HUES64 (cell line): ENCODE measurements around the gene C5AR1.
"Not testable (repeated sequence)": the region's sequence is repeated elsewhere in the genome, so short reads cannot be mapped to it uniquely, and the experiment has no call there.

ENCODE experiments used
- H3K27ac ChIP-seq: 2 replicates; pipeline ENCODE4 v1.7.0; 2013; ENCODE audit warnings: low read depth, low read length, inconsistent platforms
- H3K27me3 ChIP-seq: 2 replicates; pipeline ENCODE4 v1.6.1; 2013; ENCODE audit warnings: mild to moderate bottlenecking, low read length; ENCODE audit not compliant: insufficient read depth
- H3K36me3 ChIP-seq: 2 replicates; pipeline ENCODE4 v1.6.1; 2013; ENCODE audit warnings: mild to moderate bottlenecking, low read length; ENCODE audit not compliant: insufficient read depth
- H3K4me1 ChIP-seq: 2 replicates; pipeline ENCODE4 v1.6.1; 2013; ENCODE audit warnings: mild to moderate bottlenecking, low read length, moderate library complexity; ENCODE audit not compliant: insufficient read depth
- H3K4me3 ChIP-seq: 2 replicates; pipeline ENCODE4 v1.5.1; 2013; ENCODE audit warnings: mild to moderate bottlenecking, low read length, moderate library complexity
- H3K9ac ChIP-seq: 2 replicates; pipeline ENCODE4 v1.6.1; 2013; ENCODE audit warnings: mild to moderate bottlenecking, low read depth, low read length
- H3K9me3 ChIP-seq: 2 replicates; pipeline ENCODE4 v1.6.1; 2013; ENCODE audit warnings: low read depth, low read length; ENCODE audit not compliant: insufficient read depth
- WGBS: fragments of 150-250, 120-280 bp; methylation state at CpG from one replicate; pipeline ENCODE4 v1.1.7; 2013; ENCODE audit warnings: missing lambda C conversion rate; 5-methylcytosine and 5-hydroxymethylcytosine counted together

The C5AR1 gene

DNA sequence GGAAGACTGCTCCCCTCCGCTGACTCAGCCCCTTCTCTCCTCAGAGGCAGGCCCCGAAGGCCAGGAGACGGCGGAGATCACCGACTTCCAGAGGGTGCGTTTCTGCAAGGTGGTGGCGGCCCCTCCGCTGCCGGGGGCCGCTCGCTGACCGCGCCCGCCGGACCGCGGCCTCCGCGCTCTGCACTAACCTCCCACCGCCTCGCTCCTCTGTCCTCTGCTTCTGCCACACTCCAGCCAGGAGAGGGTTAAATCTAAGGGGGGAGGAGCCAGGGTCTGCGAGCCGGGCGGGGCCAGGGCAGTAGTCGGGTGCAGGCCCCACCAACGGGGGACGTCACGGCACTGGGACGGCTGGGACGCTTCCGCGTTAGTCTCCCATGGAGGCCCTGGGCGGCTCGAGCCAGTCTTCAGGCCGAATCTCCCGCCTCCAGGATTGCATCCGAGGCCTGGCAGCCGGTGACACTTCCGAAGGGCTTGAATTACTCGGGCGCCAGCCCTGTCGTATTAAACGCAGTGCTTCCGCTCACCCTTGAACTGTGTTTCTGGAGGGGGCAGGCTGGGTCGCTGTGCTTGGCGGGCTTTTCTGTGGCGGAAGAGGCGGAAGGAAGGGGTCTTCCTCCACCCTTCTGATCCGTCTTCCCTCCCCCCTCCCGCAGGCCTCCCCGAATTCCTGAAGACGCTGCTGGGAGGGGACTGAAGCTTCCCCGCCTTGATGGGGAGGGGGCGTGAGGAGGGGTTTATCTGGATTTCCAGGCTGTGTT is 36.2 kb upstream of the C5AR1 start:
- Histone ChIP-seq H3K36me3 (peaks cover 17% of the 10 kb centered on the region), H3K27ac (peak overlapping the region; percentile 99), H3K9ac (peak overlapping the region; percentile 78), H3K4me3 (peak overlapping the region; percentile 72), H3K4me1 (peaks cover 6% of the 10 kb centered on the region; the same call in 1 of the 2 replicates), H3K9me3 (no peaks in the 10 kb centered on the region), H3K27me3 (peaks cover 12% of the 10 kb centered on the region)
- WGBS: under 1% methylated on average over 49 of the region's 54 CpGs

DNA sequence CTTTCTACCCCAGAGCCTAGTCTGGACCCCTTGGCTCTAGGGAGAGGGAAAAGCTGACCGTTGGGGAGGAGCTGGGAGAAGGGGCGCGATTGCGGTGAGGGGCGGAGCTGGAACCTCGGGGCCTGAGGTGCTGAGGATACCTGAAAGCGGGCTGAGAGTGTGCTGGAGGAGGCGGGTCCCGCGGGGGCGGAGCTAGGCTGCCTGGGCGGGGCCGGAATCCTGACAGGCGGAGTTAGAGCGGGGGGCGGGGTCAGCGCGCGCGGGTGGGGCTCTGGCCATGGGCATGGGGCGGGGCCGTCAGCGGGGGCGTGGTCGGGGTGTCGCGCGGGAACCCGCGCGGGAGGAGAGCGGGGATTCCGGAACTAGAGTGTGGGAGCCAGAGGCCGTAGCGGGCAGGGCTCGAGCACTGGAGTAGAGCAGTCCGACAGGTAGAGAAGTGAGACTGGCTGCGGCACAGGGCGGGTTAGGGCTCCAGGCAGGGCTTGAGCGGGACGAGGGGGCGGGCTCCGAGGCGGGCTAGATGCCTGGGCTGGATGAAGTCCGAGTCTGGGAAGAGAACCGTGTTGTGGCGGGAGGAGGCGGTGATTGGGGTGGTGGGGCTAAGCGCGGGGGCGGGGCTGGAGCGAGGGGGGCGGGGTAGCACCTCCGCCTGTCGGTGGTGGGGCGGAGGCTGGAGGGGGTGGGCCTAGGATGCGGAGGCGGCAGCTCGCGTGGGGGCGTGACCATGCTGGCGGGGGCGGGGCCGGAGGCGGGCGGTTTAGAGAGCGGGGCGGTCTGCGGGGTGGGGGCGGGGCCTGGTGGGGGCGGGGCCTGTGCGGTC is 35.4 kb upstream of the C5AR1 start, which contains the start of gene INAFM1:
Gene INAFM1 (plus strand): TSS at position 815 of the 820 bp plus-strand sequence. CDS start 35 bp downstream, outside the sequence.
- peak within 1 kb of the TSS; percentile 72 for H3K4me3 ChIP-seq
- H3K9me3 ChIP-seq: no peaks in the 10 kb centered on the region
- H3K9ac ChIP-seq: peak within 1 kb of the TSS; percentile 90
- under 1% methylated on average over 66 of the region's 72 CpGs for WGBS
- peaks cover 12% of the 10 kb centered on the region for H3K27me3 ChIP-seq
- peaks cover 6% of the 10 kb centered on the region; the same call in 1 of the 2 replicates for H3K4me1 ChIP-seq
- peak within 1 kb of the TSS; percentile 99 for H3K27ac ChIP-seq
- peaks cover 17% of the 10 kb centered on the region for H3K36me3 ChIP-seq

DNA sequence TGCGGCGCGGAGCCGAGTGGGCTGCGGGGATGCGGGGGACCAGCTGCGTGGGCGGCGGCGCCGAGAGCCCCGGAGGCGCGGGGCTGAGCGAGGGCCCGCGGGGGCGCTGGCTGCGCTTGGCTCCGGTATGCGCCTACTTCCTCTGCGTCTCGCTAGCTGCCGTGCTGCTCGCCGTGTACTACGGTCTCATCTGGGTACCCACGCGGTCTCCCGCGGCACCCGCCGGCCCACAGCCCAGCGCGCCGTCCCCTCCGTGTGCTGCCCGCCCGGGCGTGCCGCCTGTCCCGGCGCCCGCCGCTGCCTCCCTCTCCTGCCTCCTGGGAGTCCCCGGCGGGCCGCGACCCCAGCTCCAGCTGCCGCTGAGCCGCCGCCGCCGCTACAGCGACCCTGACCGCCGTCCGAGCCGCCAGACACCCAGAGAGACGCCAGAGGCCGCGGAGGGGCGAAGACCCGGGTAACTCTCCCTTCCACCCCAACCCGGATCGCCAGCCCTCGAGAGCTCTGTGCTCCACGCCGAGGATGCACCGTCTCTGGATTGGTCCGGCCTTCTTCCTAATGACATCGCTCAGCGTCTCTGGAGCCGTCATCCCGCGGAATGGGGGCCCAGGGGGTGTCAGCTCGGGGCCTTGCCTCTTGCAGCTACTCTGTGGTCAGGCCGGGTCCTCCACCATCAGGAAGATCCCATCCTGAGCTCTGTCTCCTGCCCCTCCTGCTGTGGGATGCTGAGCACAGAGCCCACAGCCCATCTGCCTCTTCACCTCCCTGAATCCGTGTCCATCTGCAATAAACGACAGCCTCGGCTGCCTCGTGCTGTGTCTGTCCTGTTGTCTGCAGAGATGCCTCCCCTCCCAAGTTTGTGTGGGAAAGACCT is 34.5 kb upstream of the C5AR1 start:
- peaks cover 14% of the 10 kb centered on the region for H3K36me3 ChIP-seq
- peak overlapping the region; percentile 66 for H3K9ac ChIP-seq
- H3K27me3 ChIP-seq: peaks cover 12% of the 10 kb centered on the region
- H3K4me1 ChIP-seq: peaks cover 6% of the 10 kb centered on the region; the same call in 1 of the 2 replicates
- 5% methylated on average over 82 of the region's 82 CpGs for WGBS
- H3K4me3 ChIP-seq: peak overlapping the region; percentile 69
- H3K9me3 ChIP-seq: no peaks in the 10 kb centered on the region
- no peak overlapping the region; the same call in 1 of the 2 replicates for H3K27ac ChIP-seq

DNA sequence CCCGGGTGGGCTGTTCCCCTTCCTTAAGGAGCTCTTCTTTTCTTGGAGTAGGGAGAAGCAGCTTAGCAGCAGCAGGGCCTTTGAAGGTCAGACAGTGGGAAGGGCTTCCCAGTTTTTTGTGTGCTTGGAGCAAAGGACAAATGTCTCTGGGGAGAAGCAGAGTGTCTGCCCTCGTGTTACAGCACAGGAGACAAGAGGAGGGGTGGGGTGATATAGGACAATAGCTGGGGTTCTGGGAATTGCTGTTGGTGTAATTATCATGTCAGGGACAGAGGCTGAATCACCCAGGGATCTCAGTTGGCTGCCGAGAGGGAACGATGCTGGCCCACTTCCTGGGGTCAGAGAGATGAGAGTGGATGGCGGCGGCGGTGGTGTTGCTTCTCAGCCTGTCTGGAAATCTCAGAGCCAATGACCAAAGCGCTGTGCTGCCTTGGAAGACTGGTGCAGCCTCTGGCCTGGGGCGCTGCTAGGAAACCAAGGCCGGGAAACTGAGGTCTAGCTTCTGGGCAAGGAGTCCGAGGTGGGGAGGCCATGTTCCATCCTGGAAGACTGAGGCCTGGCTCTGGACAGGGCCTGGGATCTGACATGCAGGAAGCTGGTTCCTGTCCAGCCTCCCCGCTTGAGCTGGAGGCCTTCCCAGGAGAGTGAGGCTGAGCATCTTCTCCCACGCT is 33.7 kb upstream of the C5AR1 start:
- Histone ChIP-seq H3K4me3 (peak overlapping the region; percentile 69; the same call in 1 of the 2 replicates), H3K9me3 (no peaks in the 10 kb centered on the region), H3K27me3 (peaks cover 12% of the 10 kb centered on the region), H3K9ac (no peak overlapping the region), H3K27ac (no peak overlapping the region), H3K4me1 (peaks cover 6% of the 10 kb centered on the region; the same call in 1 of the 2 replicates), H3K36me3 (peaks cover 6% of the 10 kb centered on the region)
- WGBS: 86% methylated on average over 12 of the region's 13 CpGs

DNA sequence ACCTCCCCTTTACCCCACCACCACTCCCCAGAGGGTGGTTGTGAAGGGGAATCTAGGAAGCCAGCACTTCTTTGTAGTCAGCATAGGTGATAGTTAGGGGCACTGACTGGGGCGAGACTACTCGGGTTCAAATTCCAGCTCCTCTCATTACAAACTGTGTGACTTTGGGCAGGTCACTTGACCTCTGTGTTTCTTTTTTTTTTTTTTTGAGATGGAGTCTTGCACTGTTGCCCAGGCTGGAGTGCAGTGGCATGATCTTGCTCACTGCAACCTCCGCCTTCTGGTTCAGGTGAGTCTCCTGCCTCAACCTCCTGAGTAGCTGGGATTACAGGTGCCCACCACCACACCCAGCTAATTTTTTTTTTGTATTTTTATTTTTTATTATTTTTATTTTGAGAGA is 33.1 kb upstream of the C5AR1 start:
- not testable (repeated sequence) for H3K4me1 ChIP-seq, H3K9ac ChIP-seq, H3K4me3 ChIP-seq, H3K9me3 ChIP-seq, H3K27ac ChIP-seq, H3K36me3 ChIP-seq
- 78% methylated on average over 3 of the region's 3 CpGs for WGBS
- H3K27me3 ChIP-seq: peaks cover 12% of the 10 kb centered on the region

DNA sequence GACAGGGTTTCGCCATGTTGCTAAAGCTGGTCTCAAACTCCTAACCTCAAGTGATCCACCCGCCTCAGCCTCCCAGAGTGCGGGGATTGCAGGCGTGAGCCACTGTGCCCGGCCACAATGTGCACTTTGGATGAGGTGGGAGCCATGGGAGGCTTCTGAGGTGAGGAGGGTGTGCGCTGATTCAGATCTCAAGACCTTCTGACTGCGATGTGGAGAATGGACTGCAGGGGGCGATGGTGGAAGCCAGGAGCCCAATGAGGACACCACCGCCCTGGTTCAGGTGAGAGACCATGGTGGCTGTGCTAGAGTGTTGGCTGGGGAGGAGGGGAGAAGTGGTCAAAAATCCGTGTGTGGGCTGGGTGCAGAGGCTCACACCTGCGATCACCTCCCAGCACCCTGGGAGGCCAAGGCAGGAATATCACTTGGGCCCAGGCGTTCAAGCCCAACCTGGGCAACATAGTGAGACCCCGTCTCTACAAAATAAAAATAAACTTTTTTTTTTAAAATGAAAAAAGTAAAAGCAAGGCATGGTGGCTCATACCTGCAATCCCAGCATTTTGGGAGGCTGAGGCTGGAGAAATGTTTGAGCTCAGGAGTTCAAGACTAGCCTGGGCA is 29.4 kb upstream of the C5AR1 start:
- Histone ChIP-seq H3K4me1 (peaks cover 5% of the 10 kb centered on the region; the same call in 1 of the 2 replicates), H3K9ac (no peak overlapping the region), H3K27me3 (peaks cover 8% of the 10 kb centered on the region), H3K27ac (no peak overlapping the region), H3K9me3 (no peaks in the 10 kb centered on the region), H3K36me3 (no peaks in the 10 kb centered on the region), H3K4me3 (no peak overlapping the region)
- WGBS: 81% methylated on average over 12 of the region's 13 CpGs

DNA sequence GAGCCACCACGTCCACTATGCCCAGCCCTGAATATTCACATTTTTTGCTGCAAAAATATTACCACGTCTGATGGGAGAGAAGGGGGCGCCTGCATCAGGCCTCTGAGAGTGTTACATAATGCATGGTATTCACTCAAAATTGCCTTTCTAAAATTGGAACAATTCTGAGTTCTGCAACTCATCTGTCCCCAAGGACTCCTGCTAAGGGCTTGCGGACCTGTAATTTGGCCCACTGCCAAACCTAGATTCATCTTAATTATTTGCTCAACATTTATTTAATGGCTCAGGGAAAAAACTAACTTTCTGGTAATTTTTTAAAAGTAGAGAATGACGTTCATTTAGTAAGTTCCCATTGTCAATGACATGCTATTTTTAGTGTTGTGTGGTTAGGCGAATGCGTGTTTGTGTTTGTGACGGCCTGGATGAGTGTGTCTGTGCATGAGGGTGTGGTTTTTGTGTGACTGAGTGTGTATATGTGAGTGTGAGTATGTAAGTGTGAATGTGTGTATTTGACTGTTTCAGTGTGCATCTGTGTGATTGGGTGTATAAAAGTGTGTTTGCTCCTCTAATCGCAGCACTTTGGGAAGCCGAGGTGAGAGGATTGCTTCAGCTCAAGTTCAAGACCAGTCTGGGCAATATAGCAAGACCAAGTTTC is 26.1 kb upstream of the C5AR1 start:
- no peak overlapping the region for H3K4me3 ChIP-seq
- no peaks in the 10 kb centered on the region for H3K9me3 ChIP-seq
- 92% methylated on average over 10 of the region's 10 CpGs for WGBS

DNA sequence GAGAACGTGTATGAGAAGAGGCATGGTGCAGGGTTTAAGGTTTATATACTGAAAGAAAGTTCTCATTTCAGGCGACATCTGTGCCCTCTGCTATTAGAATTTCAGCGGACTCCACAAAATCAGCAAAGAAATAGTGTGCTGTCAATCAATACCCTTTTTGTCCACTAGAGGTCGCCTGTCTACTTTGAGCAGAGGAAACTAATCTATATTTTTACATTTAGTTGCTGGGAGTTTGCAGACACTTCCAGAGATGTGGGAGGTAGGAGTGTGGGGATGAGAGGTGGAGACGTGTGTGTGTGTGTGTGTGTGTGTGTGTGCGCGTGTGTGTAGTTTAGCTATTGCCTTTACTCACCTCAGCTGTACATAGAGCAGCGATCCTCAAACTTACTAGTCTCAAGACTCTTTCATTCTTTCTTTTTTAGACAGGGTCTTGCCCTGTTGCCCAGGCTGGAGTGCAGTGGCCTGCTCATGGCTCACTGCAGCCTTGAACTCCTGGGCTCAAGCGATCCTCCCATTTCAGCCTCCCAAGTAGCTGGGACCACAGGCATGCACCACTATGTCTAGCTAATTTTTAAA is 25.2 kb upstream of the C5AR1 start:
- 41% methylated on average over 7 of the region's 9 CpGs for WGBS
- no peak overlapping the region for H3K4me3 ChIP-seq

More for the DNA sequence above, 26.1 kb upstream of the C5AR1 start:
- no peak overlapping the region for H3K9ac ChIP-seq
- no peaks in the 10 kb centered on the region for H3K27me3 ChIP-seq
- no peak overlapping the region for H3K27ac ChIP-seq
- no peaks in the 10 kb centered on the region for H3K36me3 ChIP-seq
- H3K4me1 ChIP-seq: no peaks in the 10 kb centered on the region

DNA sequence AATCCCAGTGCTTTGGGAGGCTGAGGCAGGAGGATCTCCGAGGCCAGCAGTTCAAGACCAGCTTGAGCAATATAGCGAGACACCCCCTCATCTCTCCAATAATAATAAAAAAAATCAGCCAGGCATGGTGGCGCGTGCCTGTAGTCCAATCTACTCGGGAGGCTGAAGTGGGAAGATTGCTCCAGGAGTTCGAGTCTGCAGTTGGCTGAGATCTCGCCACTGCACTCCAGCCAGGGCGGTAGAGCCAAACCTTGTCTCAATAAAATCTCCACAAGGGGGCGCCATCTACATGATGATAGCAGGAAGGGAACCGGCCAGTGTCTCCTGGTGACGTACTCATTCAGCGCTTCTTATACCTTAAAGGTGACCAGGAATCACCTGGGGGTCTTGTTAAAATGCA is 13.6 kb upstream of the C5AR1 start:
- no peak overlapping the region for H3K4me3 ChIP-seq
- no peaks in the 10 kb centered on the region for H3K9me3 ChIP-seq
- H3K27ac ChIP-seq: no peak overlapping the region
- 24% methylated on average over 12 of the region's 12 CpGs for WGBS
- H3K27me3 ChIP-seq: no peaks in the 10 kb centered on the region
- no peaks in the 10 kb centered on the region for H3K36me3 ChIP-seq
- H3K9ac ChIP-seq: no peak overlapping the region
- no peaks in the 10 kb centered on the region for H3K4me1 ChIP-seq

More for the DNA sequence above, 25.2 kb upstream of the C5AR1 start:
- no peak overlapping the region for H3K9ac ChIP-seq
- H3K9me3 ChIP-seq: 0 out of 2 replicates have a peak, but pooled peaks cover 4% of the 10 kb centered on the region
- no peak overlapping the region for H3K27ac ChIP-seq
- no peaks in the 10 kb centered on the region for H3K36me3 ChIP-seq
- no peaks in the 10 kb centered on the region for H3K4me1 ChIP-seq
- no peaks in the 10 kb centered on the region for H3K27me3 ChIP-seq
